ENCODE measurements around the gene SRC. TPM values are rescaled to one million over a fixed set of nuclear protein-coding genes. Genes with fewer than 3 reads are reported as not detected.

Gene SRC
- total and polyA plus RNA-seq, 8 donors: 21.3 to 78.4 (median 36.8) TPM

GRCh38 chr20:37421988-37422387 is 76.0 kb downstream of the SRC start:
- TF ChIP-seq, protein P1, sequence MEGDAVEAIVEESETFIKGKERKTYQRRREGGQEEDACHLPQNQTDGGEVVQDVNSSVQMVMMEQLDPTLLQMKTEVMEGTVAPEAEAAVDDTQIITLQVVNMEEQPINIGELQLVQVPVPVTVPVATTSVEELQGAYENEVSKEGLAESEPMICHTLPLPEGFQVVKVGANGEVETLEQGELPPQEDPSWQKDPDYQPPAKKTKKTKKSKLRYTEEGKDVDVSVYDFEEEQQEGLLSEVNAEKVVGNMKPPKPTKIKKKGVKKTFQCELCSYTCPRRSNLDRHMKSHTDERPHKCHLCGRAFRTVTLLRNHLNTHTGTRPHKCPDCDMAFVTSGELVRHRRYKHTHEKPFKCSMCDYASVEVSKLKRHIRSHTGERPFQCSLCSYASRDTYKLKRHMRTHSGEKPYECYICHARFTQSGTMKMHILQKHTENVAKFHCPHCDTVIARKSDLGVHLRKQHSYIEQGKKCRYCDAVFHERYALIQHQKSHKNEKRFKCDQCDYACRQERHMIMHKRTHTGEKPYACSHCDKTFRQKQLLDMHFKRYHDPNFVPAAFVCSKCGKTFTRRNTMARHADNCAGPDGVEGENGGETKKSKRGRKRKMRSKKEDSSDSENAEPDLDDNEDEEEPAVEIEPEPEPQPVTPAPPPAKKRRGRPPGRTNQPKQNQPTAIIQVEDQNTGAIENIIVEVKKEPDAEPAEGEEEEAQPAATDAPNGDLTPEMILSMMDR (IDR thresholded peaks at IDR 0.05): no peak
- ATAC-seq: no peak
- Histone ChIP-seq H3K4me1 (no peaks in the 10 kb centered on the region), H3K36me3 (no peaks in the 10 kb centered on the region), H3K9me3 (no peaks in the 10 kb centered on the region), H3K27me3 (no peaks in the 10 kb centered on the region), H3K27ac (no peak overlapping the region), H3K4me3 (no peak overlapping the region)
- no peak for DNase-seq
- intact Hi-C loops (cut with DNase I): no loop called here
- no peak for FAIRE-seq
- 40 to 45% methylated on average over 5 to 6 of the region's 6 CpGs for WGBS, 2 donors

- Histone ChIP-seq H3K27ac (no peak overlapping the region), H3K4me3 (no peak overlapping the region), H3K27me3 (no peaks in the 10 kb centered on the region), H3K4me1 (no peaks in the 10 kb centered on the region), H3K36me3 (no peaks in the 10 kb centered on the region), H3K9me3 (no peaks in the 10 kb centered on the region)
- TF ChIP-seq, protein P1 (IDR thresholded peaks at IDR 0.05): no peak
- intact Hi-C loops (cut with DNase I): no loop called here
- ATAC-seq: no peak
- WGBS, 2 donors: 36 to 49% methylated on average over 11 of the region's 11 CpGs
- no peak for DNase-seq
- no peak for FAIRE-seq
These were observed 76.9 kb downstream of the SRC start for GRCh38 chr20:37422791-37423286.

DNA sequence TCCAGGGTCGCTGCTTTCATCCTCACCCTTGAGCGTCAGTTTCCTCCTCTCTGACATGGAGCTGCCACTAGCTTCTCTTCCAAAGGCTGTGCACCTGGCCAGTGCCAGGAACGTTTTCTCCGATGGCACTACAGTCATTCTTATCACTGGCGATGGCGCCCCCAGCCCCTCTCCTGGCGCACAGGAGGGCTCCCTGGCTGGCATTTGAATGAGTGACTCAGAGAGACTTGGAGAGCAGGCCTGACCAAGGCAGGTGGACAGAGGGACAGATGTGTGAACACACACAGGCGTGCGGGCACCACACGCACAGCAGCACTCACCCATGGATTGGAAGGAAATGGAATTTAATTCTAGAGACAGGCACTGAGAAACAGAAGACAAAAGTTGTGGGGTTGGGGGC is 77.6 kb downstream of the SRC start:
- TF ChIP-seq, protein P1 (IDR thresholded peaks at IDR 0.05): no peak

GRCh38 chr20:37424062-37424851 is 78.3 kb downstream of the SRC start:
- TF ChIP-seq, protein P1 (IDR thresholded peaks at IDR 0.05): no peak
- no peaks in the 10 kb centered on the region for H3K36me3 ChIP-seq
- H3K27ac ChIP-seq: no peak overlapping the region
- H3K27me3 ChIP-seq: no peaks in the 10 kb centered on the region
- no peaks in the 10 kb centered on the region for H3K9me3 ChIP-seq
- DNase-seq (no peak), ATAC-seq (no peak), FAIRE-seq (no peak)
- intact Hi-C loops (cut with DNase I): no loop called here
- H3K4me1 ChIP-seq: no peaks in the 10 kb centered on the region
- 57 to 69% methylated on average over 3 of the region's 3 CpGs for WGBS, 2 donors
- H3K4me3 ChIP-seq: no peak overlapping the region

More for the DNA sequence above, 77.6 kb downstream of the SRC start:
- H3K4me3 ChIP-seq: no peak overlapping the region
- intact Hi-C loops (cut with DNase I): no loop called here
- H3K4me1 ChIP-seq: no peaks in the 10 kb centered on the region
- H3K9me3 ChIP-seq: no peaks in the 10 kb centered on the region
- no peaks in the 10 kb centered on the region for H3K27me3 ChIP-seq
- FAIRE-seq: no peak
- no peak for ATAC-seq
- no peak overlapping the region for H3K27ac ChIP-seq
- 64 to 68% methylated on average over 10 of the region's 10 CpGs for WGBS, 2 donors
- DNase-seq: no peak
- no peaks in the 10 kb centered on the region for H3K36me3 ChIP-seq

DNA sequence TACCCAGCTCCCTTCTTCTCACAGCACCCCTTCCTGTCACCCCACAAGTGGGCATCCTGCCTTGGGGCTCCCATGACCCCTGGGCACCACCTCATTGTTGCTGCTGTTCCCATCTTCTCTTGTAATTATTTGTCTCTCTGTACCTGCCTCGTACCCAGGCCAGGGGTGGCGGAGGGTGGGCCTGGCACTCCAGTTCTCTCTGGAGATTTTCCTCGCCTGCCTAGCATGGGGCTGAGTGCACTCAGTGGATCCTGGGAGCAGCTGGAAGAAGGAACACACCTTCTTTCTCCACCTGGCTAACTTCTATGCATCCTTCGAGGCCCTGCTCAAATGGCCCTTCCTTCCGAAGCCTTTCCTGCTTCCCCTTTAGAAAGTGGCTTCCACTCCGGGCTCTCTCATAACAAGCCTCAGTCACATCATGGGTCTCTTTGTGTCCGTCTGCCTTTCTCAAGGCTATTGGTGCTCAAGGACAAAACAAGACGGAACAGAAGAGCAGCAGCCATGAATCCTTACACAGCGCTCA is 79.2 kb downstream of the SRC start:
- intact Hi-C loops (cut with DNase I): no loop called here
- Histone ChIP-seq H3K27ac (no peak overlapping the region), H3K27me3 (no peaks in the 10 kb centered on the region), H3K4me3 (no peak overlapping the region), H3K9me3 (no peaks in the 10 kb centered on the region), H3K36me3 (no peaks in the 10 kb centered on the region), H3K4me1 (no peaks in the 10 kb centered on the region)
- TF ChIP-seq, protein P1 (IDR thresholded peaks at IDR 0.05): no peak
- ATAC-seq (no peak), FAIRE-seq (no peak), DNase-seq (no peak)
- WGBS, 2 donors: 78 to 84% methylated on average over 9 of the region's 9 CpGs

Measured in pancreas (tissue), 10 donors.